Fibroblast of skin of right biceps (primary cell): ENCODE measurements around the gene C17orf67.

ENCODE experiments used
- DNase-seq: peaks from one replicate; pipeline ENCODE4 v3.0.0-alpha.2; 2013

The C17orf67 gene

GRCh38 chr17:56804454-56804853 lies 29.3 kb downstream of the C17orf67 start:
- DNase-seq: no peak

- no peak for DNase-seq
These were observed 30.6 kb downstream of the C17orf67 start for GRCh38 chr17:56803071-56803470.

GRCh38 chr17:56801459-56802178 lies 32.1 kb downstream of the C17orf67 start:
- DNase-seq: no peak

GRCh38 chr17:56798916-56799315 lies 34.8 kb downstream of the C17orf67 start:
- DNase-seq: peak; percentile 20

- no peak for DNase-seq
These were observed 37.2 kb downstream of the C17orf67 start for GRCh38 chr17:56796536-56796935.

GRCh38 chr17:56795221-56795865 lies 38.4 kb downstream of the C17orf67 start:
- DNase-seq: no peak

- no peak for DNase-seq
These were observed 39.8 kb downstream of the C17orf67 start for GRCh38 chr17:56793957-56794356.

GRCh38 chr17:56793531-56793930 lies 40.2 kb downstream of the C17orf67 start:
- DNase-seq: no peak

GRCh38 chr17:56792267-56792666 lies 41.5 kb downstream of the C17orf67 start:
- no peak for DNase-seq

GRCh38 chr17:56786989-56787482 lies 46.7 kb downstream of the C17orf67 start:
- DNase-seq: peak; percentile 92

GRCh38 chr17:56785997-56786680 lies 47.6 kb downstream of the C17orf67 start:
- no peak for DNase-seq

- peak; percentile 31 for DNase-seq
These were observed 48.3 kb downstream of the C17orf67 start for GRCh38 chr17:56785405-56785804.

GRCh38 chr17:56782338-56782737 lies 51.4 kb downstream of the C17orf67 start:
- DNase-seq: no peak

GRCh38 chr17:56781906-56782305 lies 51.8 kb downstream of the C17orf67 start:
- DNase-seq: no peak

GRCh38 chr17:56779898-56780777 lies 53.6 kb downstream of the C17orf67 start:
- DNase-seq: peak; percentile 79

- no peak for DNase-seq
These were observed 54.4 kb downstream of the C17orf67 start for GRCh38 chr17:56779322-56779721.

GRCh38 chr17:56778898-56779297 lies 54.8 kb downstream of the C17orf67 start:
- DNase-seq: no peak

GRCh38 chr17:56777859-56778258 lies 55.9 kb downstream of the C17orf67 start:
- peak; percentile 75 for DNase-seq

GRCh38 chr17:56774650-56775049 lies 59.1 kb downstream of the C17orf67 start:
- DNase-seq: no peak

- no peak for DNase-seq
These were observed 60.6 kb downstream of the C17orf67 start for GRCh38 chr17:56773124-56773523.

- DNase-seq: no peak
These were observed 61.3 kb downstream of the C17orf67 start for GRCh38 chr17:56772442-56772841.

- no peak for DNase-seq
These were observed 61.7 kb downstream of the C17orf67 start for GRCh38 chr17:56771975-56772374.

- DNase-seq: no peak
These were observed 62.2 kb downstream of the C17orf67 start for GRCh38 chr17:56771563-56771962.
